ENCODE data around the gene ITGA2.

Gene ITGA2

DNA sequence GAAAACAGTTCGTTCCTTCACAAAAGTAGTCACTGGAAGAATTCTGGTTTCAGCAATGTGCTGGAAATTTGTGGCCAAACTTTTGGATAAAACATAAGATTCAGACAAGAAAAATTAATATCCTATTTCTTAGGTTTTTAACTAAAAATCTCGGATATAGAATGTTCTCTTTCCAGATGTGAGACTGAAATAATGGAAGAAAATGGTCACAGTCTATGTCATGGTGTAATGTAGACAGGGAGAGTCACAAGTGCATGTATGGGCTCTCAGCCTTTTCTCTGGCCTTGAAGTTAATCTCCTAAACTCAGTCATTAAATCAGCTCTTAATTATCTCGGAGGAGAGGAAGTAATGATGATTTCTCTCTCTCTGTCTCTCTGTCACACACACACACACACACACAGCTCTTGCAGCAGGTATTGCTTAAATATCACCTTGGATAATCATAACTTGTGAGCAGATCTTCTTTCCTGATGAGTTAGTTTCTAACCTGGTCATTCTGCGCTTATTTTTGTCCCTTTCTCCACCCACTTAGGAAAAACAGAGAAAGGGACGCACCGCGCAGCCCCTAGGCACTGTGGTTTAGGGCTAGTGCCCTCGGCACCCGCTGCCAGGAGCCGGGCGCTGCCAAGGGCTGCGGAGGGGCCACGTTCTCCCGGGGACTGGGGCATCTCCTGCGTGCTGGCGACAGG lies 672 bp upstream of the ITGA2 start:
- no peak for DNase-seq (ENCODE audit: low spot score)

DNA sequence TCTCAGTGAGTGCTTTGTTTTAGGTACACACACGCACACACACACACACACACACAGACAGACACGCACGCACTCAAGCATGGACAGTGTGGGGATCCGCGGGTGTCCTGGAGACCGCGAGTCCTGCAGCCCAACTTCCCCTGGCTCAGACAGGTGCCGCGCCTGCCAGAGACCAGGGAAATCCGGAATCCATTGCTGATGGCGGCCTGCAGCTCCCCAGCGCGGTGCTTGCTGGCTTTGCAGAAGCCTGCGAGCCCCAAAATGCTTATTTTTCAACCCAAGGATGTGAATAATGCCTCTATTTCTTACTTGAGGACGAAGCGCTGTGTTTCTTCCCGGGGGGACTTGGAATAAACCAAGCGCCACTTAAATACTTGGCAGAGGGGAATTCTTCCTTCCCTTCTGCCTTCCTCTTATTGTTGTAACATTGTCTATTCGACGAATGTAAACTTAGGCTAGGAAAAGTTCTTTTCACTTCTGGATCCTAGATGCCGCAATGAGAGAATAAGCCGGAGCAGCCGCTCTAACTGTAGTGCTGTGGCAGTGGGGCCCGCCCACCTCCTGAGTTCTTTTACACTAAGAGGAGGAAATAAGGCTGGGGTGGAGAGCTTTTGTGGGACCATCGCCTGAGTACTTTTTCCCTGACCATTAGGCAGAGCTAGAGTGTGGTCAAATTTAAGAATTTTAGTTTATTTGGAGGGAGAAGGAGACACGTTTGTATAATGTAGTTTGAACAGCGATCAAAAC lies 802 bp downstream of the ITGA2 start:
- no peak for DNase-seq (ENCODE audit: low spot score)

DNA sequence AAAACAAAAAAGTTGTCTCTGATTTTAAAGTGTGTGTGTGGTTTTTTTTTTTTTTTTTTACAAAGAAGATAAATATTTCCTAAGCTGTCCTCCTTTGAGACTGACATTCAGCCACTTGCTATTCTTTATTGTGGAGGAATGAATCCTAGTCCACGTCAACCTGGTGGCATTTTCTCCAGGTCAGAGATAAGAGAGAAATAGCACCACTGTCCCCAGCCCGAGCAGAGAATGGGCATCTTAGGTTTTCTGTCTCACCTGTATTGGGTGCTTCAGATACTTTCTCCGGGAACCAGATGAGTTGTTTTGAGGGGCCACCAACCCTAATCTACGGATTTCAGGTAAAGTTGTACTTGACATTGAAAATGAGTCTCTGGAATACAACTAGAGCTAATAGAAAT lies 1.4 kb downstream of the ITGA2 start:
- no peak for DNase-seq (ENCODE audit: low spot score)

DNA sequence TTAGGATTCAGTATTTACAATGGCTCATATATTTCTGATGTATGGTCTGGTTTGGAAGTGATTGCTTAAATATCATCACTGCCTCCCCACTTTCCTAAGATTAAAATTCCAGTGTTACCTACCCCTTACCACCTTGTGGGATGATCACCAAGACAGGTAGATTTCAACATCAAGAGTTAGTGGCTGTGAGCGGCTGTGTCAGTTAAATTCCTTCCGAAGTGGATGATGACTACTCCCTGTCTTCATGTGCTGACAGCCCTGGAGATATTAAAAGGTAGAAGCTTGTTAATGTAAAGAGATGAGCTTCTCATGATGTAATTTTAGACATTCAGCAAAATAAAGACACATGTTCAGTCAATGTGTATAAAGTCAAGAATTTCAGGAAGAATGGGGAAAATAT lies 4.2 kb downstream of the ITGA2 start:
- no peak for DNase-seq (ENCODE audit: low spot score)

DNA sequence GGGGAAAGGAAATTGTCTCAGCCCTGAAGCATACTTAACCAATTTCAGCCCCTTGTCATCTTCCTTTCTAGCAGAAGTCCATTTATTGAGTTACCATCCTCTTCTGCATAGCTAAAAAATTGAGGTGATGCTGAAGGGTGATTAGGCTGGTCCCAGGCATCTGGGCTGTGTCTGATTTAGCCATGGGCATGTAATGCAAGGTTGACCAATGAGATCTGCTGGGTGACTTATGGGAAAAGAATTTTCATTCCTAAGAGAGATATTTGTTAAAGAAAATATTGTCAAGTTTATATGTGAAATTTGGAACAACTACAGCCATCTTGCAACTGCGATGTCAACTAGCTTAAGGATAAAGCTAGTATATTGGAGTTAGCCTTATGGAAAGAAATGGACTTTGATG lies 5.1 kb downstream of the ITGA2 start:
- DNase-seq (ENCODE audit: low spot score): no peak

DNA sequence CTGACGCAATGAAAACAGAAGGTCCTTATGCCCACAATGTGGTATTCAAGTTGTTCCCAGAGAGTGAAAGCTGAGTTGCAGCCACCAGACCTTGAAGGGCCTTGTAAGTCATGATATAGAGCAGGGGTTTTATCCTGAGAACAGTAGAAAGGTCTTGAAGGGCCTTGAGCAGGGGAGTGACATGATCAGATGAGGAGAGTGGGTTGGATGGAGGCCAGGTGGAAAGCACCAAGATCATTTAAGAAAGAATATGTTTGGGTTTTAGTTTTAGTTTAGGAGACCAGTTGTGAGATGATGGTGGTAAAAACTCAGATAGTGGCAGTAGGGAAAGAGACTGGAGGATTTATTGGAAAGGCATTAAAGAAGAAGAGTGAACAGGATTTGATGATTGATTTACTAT lies 5.9 kb downstream of the ITGA2 start:
- no peak for DNase-seq (ENCODE audit: low spot score)

DNA sequence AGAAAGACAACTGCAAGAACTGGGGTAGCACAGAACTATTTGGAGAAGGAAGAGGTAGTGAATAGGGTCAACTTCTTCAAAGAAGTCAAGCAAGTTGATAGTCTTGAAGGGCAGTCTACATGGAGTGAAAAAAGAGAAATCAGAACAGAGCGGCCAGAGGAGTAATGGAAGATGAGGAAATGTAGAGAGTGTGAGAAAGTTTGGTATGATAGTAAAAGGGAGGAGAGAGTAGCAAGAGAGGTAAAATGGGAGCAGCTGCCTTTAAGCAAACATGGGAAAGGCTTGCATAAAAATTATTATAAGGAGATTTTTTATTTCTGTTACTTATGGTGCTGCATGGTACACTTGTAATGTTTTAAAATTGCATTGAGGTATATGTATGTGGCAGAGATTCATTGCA lies 6.8 kb downstream of the ITGA2 start:
- DNase-seq (ENCODE audit: low spot score): no peak

DNA sequence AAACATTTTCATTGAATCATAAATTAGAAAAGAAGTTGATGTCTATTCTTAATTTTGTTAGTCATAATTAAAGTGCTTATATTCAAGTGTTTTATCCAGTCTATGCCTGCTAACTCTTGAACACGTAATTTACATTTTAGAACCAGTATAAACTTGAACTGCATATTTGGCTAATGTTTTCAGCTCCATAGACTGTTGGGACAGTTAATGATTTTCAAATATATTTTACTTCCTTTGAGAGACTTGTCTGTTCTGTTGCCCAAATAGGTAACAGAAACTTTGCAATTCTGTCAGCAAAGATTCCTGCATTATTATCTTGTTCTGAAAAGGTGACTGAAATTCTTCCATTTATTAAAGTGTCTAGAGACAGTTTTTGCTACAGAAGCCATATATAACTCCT lies 7.8 kb downstream of the ITGA2 start:
- no peak for DNase-seq (ENCODE audit: low spot score)

DNA sequence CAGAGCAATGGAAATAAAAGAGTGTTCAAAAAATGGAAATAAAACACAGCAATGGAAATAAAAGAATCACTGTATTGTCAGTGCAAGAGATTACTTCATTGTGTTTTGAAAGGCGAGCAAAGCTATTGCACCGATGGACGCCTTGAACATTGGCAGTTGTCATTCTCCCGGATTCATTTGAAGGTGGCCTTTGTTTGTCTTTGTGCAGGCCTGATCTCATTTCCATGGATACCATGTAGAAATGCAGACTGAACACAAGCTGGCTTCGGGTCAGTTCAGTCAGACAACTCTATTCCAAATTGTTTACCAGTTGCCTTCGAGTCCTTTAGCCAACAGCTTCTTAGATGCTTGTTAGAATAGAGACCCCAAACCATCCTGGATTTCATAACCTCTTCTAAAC lies 8.3 kb downstream of the ITGA2 start:
- DNase-seq (ENCODE audit: low spot score): no peak

DNA sequence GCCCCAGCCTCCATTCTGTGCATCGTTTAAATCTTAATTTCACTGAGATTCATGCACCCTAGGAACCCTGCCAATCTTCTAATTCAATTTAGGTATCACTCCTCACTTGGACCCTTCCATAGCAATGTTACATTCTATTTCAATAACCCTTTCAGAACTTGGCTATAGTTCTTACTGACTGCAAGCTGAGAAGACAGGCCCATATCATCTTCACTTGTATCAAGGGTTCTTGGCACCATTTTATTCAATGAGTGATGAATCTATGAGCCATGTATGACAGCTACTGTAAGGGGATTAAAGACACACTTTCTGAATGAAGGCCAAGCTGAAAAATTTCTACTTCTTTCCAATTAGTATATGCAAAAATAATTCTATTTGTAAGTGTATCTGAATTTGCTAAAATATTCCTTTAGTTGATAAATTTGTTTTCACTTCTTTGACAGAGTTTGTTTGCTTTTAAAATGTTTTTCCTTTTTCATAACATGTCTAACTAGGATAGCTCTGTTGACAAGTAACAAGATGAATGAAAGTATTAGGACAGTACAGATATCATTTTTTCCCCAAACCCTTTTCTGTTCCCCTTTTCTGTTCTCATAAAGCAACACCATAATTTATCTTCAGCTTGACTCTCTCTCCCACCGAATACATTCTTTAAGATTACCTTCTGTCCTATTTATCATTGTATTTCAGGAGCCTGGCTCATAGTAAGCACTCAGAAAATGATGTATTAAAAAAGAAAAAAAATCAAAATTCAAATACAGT lies 9.6 kb downstream of the ITGA2 start:
- DNase-seq (ENCODE audit: low spot score): no peak

DNA sequence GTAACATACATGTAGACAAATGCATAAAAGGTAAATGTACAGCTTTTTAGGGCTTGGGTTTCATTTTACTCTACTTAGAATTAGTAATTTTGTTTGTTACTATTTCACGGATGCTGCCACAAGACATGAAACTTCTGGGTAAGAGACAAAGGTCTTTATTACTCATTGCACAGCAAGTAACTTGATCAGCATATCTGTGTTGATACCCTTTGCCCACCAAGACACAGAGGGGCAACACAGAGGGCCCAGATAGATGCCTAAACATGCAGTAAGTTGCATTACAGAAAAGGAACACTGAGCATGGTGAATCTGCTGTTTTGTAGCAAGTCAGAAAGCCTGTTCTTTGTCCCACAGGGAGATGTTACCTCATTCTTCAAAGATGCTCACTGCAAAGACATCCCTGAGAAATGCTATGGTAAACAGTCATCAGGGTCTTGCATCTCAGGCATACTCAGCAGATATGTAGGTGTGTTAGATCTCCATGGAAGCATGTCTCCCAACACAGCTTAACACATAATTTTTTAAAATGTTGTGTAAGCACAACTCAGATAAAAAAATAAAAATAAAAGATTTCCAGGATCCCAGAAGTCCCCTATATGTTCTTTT lies 10.3 kb downstream of the ITGA2 start:
- no peak for DNase-seq (ENCODE audit: low spot score)

DNA sequence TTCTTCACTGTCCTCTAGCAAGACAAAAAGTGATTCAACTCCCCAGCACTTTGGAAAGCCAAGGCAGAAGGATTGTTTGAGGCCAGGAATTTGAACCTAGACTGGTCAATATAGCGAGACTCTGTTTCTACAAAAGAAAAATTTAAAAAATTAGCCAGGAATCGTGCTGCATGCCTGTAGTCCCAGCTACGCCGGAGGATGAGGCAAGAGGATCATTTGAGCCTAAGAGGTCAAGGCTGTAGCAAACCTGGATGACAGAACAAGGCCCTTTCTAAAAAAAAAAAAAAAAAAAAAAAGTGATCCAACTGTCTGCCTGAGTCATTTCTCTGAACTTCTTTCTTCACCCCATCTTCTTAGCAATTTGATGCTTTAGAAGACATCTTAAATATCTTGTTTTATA lies 12.4 kb downstream of the ITGA2 start:
- DNase-seq (ENCODE audit: low spot score): no peak

DNA sequence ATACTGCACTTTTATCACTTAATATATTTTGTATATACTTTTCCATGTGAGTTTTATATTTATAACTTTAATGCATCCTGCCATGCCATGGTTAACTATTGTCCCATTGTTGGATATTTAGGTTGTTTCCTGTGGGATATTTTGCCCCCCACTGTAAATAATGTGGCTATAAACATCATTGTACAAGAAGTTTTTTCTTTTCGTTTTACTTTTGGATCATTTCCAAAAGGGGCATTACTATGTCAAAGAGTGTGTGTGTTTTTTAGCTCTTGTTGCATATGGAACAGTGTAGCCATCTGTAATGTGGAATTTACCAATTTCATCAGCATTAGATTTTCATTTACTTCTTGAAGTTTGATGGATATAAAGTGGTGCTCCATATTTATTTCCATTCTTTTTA lies 13.3 kb downstream of the ITGA2 start:
- DNase-seq (ENCODE audit: low spot score): no peak

DNA sequence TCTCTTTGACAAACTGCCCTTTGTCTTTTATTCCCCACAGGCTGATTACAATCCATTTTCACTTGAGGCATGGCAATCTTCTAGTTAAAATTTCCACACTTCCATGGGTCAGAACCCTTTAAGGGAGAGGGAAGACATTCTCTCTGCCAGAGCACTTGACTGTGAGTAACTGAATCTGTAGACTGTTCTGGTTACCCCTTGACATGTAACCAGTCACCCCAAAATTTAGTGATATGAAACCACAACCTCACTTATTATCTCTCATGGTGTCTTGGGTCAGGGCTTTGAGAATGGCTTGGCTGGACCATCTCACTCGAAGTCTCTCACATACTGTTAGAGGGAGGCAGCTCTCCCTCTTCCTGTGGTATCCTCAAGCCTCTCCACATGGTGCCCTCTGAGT lies 14.0 kb downstream of the ITGA2 start:
- no peak for DNase-seq (ENCODE audit: low spot score)

DNA sequence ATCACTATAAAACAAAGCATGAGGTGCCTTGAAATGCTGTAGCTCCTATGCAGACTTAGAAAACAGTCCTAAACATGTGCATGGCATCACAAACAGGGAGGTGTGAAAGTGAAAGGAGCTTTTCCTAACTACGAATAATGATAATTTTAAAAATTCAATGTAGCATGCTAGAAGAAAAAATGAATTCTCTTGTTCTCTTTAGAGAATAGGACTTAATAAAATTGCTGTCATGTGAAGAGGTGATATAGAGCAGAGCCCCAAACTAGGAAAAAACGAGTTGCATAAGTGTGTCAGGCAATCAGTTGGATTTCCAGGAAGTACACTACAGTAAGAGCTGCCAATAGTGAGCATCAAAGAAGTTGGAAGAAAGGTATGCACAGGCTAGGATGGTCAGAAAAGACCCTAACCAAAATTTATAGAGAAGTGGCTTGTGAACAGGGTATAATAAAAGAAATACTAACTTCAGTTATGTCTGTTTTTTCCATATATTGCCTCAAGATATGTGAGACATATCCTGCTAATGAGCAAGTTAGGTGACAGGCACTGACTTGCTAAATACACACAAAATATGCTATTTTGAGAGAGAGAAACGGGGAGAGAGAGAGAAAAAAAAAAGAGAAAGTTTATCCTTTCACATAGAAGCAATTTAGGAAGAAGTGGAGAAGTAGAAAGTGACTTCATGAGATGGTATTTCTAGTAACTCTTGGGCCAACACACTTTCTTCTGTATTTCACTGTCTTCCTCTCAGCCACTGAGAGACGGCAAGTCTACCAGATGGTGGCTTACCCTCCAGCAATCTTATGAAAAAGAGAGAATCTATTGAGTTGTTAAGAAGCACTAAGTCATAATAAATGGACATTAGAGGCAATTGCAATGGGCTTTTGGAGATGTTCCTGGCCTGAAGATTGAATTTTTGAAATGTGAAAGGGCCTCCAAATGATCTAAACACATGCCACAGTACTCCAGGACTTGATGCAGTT lies 18.0 kb downstream of the ITGA2 start:
- no peak for DNase-seq (ENCODE audit: low spot score)

DNA sequence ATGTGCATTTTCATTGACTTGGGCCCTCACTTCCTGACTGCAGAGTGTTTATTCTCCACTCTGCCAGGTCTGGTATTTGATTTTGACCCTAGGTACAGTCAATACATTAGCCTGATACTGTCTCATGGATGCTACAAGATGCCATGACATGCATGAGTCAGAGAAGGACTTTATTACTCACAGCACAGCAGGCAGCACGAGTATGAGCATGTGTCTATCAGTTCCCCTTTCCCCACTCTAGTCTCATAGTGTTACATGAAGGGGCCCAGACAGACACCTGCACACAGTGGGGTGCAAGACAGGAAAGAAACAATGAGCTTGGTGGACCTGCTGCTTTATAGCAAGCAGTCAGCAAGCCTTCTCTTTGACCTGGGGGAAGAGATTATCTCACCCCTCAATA lies 19.6 kb downstream of the ITGA2 start:
- no peak for DNase-seq (ENCODE audit: low spot score)

DNA sequence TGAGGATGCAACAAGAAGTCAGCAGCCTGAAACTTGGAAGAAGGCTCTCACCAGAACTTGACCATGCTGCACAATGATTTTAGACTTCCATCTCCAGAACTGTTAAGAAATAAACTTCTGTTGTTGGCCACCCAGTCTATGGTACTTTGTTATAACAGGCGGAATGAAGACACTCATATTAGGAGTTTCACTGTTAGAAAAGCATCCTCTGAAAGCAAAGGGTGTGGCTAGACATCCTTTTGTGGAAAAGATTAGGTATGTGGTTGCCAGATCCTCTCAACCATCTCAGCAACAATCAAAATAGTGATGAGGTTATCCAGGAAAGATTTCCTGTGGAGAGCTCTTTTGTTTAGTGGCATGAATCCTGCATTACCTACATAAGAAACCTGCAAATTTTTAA lies 20.7 kb downstream of the ITGA2 start:
- no peak for DNase-seq (ENCODE audit: low spot score)

DNA sequence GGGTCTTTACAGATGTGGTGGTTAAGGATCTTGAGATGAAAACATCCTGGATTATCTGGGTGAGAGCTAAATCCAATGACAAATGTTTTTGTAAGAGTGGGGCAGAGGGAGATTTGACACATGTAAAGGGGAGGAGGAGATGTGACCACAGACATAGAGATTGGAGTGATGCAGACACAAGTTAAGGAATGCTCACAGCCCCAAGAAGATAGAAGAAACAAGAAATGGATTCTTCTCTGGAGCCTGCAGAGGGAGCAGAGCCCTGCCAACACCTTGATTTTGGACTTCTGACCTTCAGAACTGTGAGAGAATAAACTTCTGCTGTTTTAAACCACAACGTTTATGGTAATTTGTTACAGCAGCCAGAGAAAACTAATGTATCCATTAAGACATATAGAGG lies 21.7 kb downstream of the ITGA2 start:
- no peak for DNase-seq (ENCODE audit: low spot score)

DNA sequence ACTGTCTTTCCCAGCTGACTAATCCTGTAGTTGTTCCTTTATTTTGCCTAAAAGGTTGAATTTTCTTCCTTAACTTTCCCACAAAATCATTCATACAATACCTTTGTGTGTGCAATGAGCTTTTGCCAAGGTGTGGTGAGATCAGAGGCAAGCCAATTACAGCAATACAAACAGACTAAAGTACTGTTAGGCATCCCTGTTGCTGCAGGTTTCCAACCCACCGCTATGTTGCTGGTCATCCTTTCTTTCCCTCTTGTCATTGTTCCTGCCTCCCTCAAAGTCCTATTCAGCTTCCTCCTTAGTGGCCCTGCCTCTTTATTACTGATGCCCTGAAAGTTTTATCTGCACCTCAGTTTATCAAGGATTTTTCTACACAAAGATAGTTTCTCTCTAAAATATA lies 22.1 kb downstream of the ITGA2 start:
- no peak for DNase-seq (ENCODE audit: low spot score)

DNA sequence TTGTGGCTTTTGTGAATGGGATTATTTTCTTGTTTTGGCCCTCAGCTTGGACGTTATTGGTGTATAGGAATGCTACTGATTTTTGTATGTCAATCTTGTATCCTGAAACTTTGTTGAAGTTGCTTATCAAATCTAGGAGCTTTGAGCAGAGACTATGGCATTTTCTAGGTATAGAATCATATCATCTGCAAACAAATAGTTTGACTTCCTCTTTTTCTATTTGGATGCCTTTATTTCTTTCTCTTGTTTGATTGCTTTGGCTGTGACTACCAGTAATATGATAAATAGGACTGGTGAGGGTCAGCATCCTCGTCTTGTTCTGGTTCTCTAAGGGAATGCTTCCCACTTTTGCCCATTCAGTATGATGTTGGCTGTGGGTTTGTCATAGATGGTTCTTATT lies 24.7 kb downstream of the ITGA2 start:
- no peak for DNase-seq (ENCODE audit: low spot score)

DNA sequence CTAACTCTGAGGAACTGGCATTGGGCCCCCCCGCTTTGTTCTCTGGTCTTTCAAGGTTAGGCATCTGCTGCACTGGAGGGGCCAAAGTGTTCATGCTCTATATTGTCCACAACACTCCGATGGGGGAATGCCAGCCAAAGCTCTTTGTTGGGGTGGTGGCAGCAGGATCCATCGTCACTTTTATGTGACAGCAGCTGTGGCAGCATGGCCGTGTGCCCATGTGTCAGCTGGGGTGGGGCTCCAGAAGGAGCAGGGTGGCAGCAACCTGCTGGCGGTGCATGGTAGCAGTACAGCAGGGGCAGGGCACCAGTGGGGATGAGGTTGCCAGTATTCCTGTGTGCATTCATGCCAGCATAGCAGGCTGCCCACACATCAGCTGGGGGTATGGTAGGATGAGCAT lies 28.2 kb downstream of the ITGA2 start:
- no peak for DNase-seq (ENCODE audit: low spot score)

Measured in NAMALWA (cell line).